Renal cortical epithelial cell (primary cell): ENCODE measurements around the gene RETREG2. TPM values are rescaled to one million over a fixed set of nuclear protein-coding genes. Genes with fewer than 3 reads are reported as not detected.

Experiments used
- DNase-seq: peaks from one replicate; pipeline ENCODE4 v3.0.0-alpha.2; 2011; ENCODE audit warnings: low read depth
- total RNA-seq: library from RNA; depleted of rRNA; stranded (reverse); fragments of >200 nt; gene quantifications from 2 replicates; pipeline ENCODE4 v1.2.3, GENCODE V29; 2014

Gene RETREG2
- total RNA-seq, 1 donor from 2014 or later = 73.5 TPM

DNA sequence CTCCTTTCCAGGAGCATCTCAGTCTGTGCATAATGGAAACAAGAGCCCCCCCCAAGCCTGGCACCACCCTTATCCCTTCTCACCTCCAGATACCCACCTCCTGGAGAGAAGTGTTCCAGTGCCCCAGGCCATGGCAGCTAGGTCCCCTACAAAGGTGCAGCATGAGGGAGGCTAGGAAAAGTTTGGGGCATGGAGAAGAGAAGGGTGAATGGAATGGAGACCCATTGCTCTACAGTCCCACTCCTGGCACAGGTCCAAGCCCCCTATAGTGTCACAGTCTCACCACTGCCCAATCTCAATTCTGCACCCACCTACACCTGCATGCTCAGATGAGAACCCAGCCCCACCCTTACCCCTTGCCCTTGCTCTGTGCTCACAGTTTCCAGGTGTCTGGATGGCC lies 9.1 kb upstream of the RETREG2 start:
- no peak for DNase-seq

DNA sequence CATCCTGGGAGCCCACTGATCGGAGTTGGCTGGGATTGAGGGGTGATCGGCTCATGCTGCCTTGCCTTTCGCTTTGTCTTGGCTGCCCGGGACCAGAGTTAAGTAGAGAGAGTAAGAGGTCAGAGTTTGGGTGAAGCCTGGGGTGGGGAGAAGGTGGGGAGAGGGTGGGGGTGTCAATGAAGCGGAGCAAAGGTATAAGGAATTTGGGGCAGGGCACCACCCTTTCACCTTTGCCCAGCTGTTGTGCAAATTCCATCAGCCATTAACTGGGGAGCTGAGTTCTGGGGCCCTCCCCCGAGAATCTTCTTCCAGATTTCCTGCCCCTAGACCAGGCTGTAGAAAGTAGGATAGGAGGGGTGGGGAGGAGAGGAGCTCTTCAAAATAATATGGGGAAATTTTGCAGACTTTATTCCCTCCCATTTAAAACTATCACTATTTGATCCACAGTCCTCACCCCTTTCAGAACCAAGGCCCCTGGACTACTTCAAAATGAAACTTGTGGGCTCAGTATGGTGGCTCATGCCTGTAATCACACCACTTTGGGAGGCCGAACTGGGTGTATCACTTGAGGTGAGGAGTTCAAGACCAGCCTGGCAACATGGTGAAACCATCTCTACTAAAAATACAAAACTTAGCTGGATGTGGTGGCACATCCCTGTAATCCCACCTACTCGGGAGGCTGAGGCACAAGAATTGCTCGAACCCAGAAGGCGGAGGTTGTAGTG lies 8.0 kb upstream of the RETREG2 start, which contains the start of gene SLC23A3:
Gene SLC23A3, minus strand, starts transcription at position 100 of the 725 bp plus-strand sequence. Its CDS starts 45 bp downstream, at position 55.
- no peak for DNase-seq

DNA sequence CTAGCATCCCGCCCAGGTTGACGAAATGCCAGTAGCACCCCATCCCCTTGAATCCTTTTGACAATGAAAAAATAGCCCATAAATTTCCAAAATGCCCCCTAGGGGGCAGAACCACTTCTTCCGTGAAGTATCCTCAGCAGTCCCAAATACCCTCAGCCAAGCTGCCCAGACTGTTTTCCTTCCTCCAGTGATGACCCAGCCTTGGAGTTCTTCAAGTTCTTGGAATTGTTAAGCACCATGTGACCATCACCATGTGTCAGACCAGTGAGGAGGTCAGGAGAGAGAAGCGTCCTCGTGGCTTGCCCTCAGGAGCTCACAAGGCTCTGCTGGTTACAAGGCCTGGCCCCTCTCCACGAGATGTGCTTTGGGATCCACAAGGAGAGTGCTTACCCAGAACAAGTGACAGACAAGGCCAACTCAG lies 6.8 kb upstream of the RETREG2 start:
- peak; percentile 92 for DNase-seq

DNA sequence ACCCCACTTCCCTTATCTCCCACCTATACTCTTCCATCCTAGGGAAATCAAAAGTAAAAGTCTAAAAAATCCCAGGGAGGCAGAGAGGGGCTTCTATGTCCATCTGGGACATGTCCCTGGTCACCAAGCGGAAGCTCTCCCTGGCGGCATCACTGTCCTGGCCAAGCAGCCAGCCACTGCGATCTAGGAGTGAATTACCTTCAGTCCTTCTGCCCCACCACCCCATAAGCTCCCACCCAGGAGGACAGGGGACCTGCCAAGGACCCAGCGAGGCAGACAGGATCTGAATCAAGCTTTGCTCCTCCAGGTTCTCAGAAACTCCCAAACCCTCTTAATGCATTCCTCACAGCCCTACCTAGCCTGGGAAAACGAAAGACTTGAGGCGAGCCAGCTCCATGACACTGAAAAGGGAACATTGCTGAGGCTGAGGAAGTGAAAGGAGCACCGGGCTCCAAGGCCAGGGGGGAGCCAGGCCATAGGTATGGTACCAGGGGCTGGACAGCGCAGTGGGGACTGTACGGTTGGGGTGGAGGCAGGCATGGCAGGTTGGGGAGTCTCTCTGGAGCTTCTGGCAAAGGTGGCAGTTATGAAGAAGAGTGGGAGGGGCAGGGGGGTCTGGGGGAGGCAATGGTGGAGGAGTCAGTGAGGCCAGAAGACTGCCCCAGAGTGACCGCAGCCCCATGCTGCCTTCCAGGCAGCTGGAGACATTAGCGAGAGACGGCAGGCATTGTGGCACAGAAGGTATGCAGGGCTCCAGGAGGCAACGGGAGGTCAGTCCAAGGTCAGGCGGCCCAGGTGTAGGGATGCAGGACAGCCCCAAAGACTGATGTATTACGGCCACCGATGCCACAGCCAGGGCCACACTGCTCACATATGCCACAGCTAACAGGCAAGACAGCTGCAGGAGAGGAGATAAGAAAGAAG lies 5.6 kb upstream of the RETREG2 start:
- DNase-seq = no peak

DNA sequence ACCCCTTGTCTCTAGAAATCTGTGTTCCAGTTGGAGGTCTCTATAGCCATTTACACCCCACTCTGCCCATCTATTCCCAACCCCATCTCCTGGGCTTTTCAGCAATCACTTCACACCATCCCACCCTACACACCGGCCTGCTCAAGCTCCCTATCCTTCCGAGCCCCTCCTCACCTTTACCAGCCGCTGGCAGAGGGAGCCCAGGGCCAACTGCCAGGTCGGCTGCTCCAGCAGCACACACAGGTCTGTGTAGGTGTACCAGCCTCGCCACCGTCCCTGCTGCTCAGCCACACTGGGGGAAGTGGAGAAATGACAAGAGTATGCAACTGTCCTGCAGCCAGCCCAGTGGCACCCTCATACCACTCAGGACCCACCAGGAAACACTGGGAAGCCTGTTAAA lies 4.9 kb upstream of the RETREG2 start:
- DNase-seq = no peak

DNA sequence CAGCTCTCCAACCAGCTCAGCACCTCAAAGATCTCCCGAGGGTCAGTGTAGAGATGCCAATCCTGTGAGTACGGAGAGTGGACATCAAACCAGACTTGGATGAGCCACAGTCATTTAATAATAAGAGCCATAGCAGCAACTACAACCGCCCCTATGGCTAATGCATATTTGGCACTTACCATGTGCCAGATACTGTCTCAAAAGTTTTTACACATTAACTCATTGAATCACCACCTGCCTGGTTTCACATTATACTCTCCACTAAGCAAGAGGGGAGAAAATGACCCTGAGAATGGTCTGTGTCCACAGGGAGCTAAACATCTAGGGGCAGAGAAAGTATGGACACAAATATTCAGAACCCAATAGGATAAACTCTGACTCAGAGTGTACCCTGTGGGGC lies 3.9 kb upstream of the RETREG2 start:
- DNase-seq = peak; percentile 65

DNA sequence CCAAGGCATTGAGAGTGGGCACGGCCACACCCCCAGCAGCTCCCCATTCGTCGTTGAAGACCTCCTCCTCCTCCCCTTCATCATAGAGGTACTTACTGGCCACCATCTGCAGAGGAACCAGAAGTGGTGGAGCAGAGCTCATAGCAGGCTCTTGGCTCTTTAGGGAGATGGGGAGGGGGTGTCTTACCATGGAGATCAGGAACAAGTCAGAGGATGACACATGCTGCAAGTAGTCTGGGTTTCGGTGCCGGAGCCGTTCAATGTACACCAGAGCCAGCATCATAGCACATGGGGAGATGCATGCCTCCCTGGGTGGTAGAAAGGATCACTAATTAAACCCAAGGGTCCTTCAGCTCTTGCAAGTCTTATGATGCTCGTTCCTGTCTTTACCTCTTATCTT lies 3.3 kb upstream of the RETREG2 start:
- peak; percentile 53 for DNase-seq

DNA sequence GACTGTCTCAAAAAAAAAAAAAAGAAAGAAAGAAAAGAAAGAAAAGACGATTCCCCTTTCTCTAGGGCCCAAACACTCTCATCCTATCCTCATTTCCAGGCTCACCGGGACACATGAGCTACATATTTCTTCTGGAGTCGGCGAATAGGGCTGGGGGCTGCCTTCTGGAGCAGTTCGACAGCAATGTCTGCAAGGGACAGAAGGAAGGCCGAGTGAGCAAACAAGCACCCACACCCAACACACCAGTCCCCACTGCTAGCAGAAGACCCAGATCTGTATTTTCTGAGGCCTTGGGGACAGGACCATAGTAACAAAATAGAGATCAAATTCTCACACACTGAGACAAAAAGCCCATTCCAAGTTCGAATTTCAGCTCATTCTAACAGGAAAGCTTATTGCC lies 2.6 kb upstream of the RETREG2 start:
- DNase-seq = no peak

DNA sequence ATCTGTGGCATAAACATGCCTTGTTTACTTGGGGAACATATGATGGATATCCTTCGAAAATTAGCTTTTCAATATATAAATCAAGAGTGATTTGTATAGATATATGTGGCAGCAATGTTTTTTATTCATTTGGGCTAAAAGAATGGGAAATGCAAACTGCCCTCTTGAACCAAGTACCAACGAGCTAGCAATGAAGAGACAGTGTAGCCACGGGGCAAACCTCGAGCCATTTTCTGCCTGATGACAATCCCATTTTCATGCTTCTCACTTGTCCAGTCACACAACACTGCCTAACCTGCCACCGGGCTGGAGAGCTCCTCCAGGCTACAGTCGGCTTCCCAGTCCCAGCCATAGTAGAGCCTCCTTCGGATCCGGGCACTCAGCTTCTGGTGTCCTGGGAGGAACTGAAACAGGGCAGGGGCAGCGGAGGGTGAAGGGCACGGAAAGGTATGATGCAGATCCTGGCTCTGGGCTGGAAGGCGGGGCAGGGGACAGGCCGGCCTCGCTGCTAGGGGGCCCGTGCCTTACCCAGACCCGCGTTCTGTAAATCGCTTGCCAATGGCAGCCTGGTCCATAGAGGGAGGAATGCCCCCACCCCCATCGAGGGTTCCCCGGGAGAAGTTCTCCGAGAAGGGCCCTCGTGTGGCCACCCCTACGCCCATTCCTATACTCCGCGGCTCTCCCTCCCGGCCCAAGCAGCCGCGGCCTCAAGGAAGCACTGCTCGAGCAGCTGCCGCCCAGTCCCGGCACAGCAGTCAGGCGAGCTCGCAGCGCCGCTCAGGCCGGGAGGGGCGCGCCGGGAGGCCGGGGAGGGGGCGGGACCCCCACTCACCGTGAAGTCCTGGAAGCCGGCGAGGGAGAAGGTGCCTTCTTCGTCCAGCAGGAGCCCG lies 1.9 kb upstream of the RETREG2 start:
- peak; percentile 29 for DNase-seq

DNA sequence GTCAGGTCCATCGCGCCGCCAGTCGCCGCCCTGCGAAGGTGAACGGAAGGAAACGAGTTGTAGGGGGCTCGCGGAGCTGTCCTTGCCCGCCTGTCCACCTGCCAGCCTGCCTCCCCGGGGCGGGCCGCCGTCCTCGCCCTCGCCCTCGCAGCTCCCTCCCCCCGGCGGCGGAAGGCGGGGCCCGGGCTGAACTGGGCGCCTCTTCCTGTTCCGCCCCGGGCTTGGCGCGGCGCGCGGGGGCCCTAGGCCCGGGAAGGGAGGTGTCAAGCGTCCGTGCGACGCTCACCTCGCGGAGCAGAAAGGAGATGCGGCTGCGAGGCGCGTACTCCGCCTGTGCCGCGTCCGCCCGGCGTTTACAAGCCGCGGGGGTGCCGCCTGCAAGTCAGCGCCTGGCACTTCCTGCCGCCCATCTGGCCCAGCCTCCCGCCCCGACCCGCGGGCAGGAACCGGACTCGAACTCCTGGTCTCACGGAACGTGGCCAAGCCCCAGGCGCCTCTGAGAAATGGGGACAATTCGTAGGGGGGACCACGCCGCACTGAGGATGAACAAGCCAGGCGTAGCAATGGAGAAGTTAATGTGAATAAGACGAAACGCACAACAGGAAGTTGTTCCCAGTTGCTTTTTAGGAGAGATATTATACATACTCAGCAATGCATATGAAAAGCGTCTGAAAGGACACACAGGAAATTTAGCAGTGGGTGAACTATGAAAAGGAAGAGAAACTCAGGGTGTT lies 1.1 kb upstream of the RETREG2 start, which contains the start of gene CNPPD1:
Gene CNPPD1, minus strand, starts transcription at position 108 of the 734 bp plus-strand sequence. Its CDS starts 97 bp downstream, at position 11.
- peak; percentile 39 for DNase-seq

DNA sequence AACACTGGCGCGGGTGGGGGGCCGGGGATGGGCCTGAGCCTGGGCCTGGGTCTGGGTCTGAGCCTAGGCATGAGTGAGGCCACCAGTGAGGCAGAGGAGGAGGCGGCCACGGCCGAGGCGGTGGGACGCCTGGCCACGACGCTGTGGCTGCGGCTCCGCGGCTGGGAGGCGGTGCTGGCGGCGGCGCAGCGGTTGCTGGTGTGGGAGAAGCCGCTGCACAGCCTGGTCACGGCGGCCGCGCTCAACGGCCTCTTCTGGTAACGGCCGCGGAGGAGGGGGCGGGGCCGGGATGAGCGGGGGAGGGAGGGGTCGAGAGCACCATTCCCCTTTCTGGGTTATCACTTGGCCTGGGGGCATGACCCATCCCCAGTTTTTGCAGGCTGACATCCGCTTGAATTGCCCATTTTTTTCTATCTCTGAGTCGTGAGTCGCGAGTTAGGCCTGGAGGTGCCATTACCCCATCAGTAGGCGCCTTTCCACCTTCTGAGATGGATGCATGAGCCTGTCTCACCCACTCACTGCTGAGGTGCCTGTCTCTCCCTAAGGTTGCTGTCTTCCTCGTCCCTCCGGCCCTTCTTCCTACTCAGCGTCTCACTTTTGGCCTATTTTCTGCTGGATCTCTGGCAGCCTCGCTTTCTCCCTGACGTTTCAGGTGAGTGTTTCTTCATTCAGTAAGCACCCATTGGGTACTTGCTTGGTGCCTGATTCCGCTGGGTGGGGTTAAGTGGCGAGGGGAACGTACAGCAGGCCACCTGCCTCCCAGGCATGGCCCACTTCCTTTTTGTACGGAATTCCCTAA lies 501 bp downstream of the RETREG2 start:
- no peak for DNase-seq

DNA sequence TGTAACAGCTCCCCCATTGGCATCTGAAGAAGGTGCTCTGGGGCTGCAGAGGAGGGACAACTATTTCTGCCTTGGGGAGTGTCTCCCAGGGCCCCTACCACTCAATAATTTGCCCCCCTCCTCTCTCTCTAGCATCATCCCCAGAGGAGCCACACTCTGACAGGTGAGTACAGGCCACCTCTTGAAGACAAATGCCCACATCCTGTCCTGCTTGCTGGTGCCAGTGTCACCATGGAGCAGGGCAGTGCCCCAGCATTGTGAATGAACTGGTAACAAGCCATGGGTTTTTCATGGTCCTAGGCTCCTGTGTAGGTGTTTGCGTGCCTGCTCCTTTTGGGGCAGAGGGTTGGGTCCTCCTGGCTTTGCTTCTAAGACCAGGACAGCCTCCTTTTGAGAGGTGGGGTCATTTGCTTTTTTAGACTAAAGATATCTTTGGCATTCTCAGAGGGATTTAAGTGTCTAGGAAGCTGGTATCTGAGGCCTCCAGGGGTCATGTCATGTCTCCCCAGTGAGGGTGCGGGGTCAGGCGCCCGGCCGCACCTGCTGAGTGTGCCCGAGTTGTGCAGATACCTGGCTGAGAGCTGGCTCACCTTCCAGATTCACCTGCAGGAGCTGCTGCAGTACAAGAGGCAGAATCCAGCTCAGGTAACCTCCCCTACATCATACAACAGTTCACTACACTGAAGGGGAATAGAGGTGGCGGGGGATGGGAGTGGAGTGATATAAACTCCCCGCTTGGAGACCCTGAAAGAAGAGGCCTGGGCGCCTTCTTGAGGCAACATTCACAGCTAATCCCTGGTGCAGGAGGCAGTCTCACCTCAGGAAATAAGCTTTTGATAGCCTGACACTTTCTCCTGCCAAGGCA lies 1.8 kb downstream of the RETREG2 start:
- DNase-seq = no peak

DNA sequence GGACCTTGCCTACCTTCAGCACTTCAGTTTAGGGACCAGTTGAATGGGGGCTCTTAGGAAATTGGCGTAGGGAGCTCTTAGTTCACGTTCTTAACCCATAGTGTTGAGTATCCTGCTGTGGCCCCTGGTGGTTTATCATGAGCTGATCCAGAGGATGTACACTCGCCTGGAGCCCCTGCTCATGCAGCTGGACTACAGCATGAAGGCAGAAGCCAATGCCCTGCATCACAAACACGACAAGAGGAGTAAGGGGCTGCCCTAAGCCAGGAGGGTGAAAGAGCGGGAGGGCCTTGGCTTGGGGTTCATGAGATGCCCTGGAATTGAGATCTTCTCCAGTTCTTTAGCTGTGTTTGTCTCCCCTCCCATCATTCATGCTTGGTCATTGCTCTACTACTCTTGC lies 2.9 kb downstream of the RETREG2 start:
- no peak for DNase-seq

DNA sequence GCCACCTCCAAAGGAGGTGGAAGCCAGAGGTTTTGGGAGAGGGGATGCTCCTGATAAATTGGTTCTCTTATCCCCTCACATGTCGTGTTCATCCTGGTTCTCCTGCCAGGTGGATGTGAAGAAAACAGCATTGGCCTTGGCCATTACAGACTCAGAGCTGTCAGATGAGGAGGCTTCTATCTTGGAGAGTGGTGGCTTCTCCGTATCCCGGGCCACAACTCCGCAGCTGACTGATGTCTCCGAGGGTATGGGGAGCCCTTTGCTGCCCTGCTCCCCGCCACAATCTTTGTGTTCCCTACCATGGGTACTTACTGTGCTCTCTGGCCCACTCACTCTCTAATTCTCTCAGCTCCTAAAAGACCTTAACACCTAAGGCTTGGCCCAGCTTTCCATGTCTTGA lies 3.5 kb downstream of the RETREG2 start:
- DNase-seq = no peak

DNA sequence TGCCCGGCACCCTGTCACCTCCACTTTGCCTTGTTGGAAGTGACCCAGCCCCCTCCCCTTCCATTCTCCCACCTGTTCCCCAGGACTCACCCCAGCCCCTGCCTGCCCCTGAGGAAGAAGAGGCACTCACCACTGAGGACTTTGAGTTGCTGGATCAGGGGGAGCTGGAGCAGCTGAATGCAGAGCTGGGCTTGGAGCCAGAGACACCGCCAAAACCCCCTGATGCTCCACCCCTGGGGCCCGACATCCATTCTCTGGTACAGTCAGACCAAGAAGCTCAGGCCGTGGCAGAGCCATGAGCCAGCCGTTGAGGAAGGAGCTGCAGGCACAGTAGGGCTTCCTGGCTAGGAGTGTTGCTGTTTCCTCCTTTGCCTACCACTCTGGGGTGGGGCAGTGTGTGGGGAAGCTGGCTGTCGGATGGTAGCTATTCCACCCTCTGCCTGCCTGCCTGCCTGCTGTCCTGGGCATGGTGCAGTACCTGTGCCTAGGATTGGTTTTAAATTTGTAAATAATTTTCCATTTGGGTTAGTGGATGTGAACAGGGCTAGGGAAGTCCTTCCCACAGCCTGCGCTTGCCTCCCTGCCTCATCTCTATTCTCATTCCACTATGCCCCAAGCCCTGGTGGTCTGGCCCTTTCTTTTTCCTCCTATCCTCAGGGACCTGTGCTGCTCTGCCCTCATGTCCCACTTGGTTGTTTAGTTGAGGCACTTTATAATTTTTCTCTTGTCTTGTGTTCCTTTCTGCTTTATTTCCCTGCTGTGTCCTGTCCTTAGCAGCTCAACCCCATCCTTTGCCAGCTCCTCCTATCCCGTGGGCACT lies 4.5 kb downstream of the RETREG2 start:
- DNase-seq = no peak

DNA sequence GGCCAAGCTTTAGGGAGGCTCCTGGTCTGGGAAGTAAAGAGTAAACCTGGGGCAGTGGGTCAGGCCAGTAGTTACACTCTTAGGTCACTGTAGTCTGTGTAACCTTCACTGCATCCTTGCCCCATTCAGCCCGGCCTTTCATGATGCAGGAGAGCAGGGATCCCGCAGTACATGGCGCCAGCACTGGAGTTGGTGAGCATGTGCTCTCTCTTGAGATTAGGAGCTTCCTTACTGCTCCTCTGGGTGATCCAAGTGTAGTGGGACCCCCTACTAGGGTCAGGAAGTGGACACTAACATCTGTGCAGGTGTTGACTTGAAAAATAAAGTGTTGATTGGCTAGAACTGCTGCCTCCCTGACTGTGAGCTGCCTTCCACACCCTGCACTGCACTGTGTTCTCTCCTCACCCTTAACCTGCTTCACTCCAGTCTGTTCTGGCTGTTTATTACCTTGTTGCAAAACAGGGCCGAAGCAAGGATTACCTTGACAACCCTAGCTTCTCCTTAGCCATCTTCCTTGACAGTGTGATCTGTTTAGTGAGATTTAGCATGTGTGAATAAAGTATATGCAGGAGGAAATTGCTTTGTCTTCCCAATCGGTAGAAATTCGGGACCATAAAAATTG lies 5.2 kb downstream of the RETREG2 start:
- no peak for DNase-seq

DNA sequence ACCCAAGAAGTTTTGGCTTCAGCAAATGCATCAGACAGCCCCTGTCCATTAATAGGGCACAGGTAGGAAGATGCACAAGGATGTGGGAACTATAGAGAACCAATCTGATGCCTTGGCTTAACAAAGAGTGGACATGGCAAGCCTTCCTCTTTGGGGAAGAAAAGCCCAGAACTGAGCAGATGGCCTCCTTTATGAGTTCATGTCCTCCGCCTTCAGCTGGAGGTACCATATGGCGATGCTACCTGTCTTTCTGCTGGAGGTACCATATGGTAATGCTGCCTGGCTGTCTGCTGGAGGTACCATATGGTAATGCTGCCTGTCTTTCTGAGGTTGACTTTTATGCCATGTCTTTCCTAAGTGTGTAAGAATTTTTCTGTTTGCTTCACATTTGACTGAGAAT lies 6.0 kb downstream of the RETREG2 start:
- no peak for DNase-seq
